NCI-H510A treated with DMSO at 0.1 percent for 48 hours (cell line): Measurements from ENCODE around the gene BPHL.
"Not testable (repeated sequence)": the region's sequence is repeated elsewhere in the genome, so short reads cannot be mapped to it uniquely, and the experiment has no call there.

Experiments
- DNase-seq: peaks from one replicate; lab custom pipeline; 2025; lab: John Stamatoyannopoulos, UW

The BPHL gene

GRCh38 chr6:3156184-3157130, 37.9 kb downstream of the BPHL start:
- DNase-seq = not testable (repeated sequence)

GRCh38 chr6:3157131-3157933, 38.8 kb downstream of the BPHL start, which contains the start of gene TUBB2A:
Gene TUBB2A, minus strand, starts transcription at chr6:3157544. Its CDS starts 81 bp downstream, at chr6:3157463.
- DNase-seq = peak; percentile 22

- peak; percentile 31 for DNase-seq
Observed at GRCh38 chr6:3159805-3160781, 41.6 kb downstream of the BPHL start.

GRCh38 chr6:3162067-3162497, 43.6 kb downstream of the BPHL start:
- no peak for DNase-seq

GRCh38 chr6:3162565-3163247, 44.2 kb downstream of the BPHL start:
- peak; percentile 55 for DNase-seq

- DNase-seq = no peak
Observed at GRCh38 chr6:3163248-3163594, 44.7 kb downstream of the BPHL start.

GRCh38 chr6:3164388-3164787, 45.9 kb downstream of the BPHL start:
- DNase-seq = no peak

- DNase-seq = no peak
Observed at GRCh38 chr6:3165631-3166534, 47.4 kb downstream of the BPHL start.

- DNase-seq = not testable (repeated sequence)
Observed at GRCh38 chr6:3166535-3167225, 48.2 kb downstream of the BPHL start.

GRCh38 chr6:3168046-3168445, 49.5 kb downstream of the BPHL start:
- not testable (repeated sequence) for DNase-seq

- DNase-seq = not testable (repeated sequence)
Observed at GRCh38 chr6:3170676-3171075, 52.2 kb downstream of the BPHL start.

GRCh38 chr6:3171313-3172175, 53.0 kb downstream of the BPHL start:
- DNase-seq = not testable (repeated sequence)

GRCh38 chr6:3172789-3173188, 54.3 kb downstream of the BPHL start:
- not testable (repeated sequence) for DNase-seq

- not testable (repeated sequence) for DNase-seq
Observed at GRCh38 chr6:3173636-3174089, 55.2 kb downstream of the BPHL start.

- DNase-seq = peak; percentile 46
Observed at GRCh38 chr6:3175715-3176402, 57.3 kb downstream of the BPHL start.

GRCh38 chr6:3176562-3177355, 58.2 kb downstream of the BPHL start:
- DNase-seq = peak; percentile 56

- DNase-seq = not testable (repeated sequence)
Observed at GRCh38 chr6:3178666-3179065, 60.2 kb downstream of the BPHL start.
